Activated CD4-positive, CD25-positive, alpha-beta regulatory T cell treated with anti-CD3 and anti-CD28 coated beads, Interleukin-2, amount 50 U/mL, for 24 hours (primary cell): Measurements from ENCODE around the gene ANKRD13A.
"Not testable (repeated sequence)": the region's sequence is repeated elsewhere in the genome, so short reads cannot be mapped to it uniquely, and the experiment has no call there.

ENCODE experiments used
- ATAC-seq, 2 donors: fragments of 150-1000 bp; cut with Tn5 transposase; one replicate each; pipeline ENCODE4 v1.10.0; 2021; ENCODE audit warnings: mild to moderate bottlenecking in 1 of 2, moderate library complexity in 1 of 2

Gene ANKRD13A

GRCh38 chr12:110088216-110088615, 89.0 kb downstream of the ANKRD13A start:
- not testable (repeated sequence) for ATAC-seq

GRCh38 chr12:110088936-110089335, 89.7 kb downstream of the ANKRD13A start:
- ATAC-seq, result no peak
